Endodermal cell (in vitro differentiated cells): ENCODE results near the gene FAM193A. TPM values are rescaled to one million over a fixed set of nuclear protein-coding genes. Genes with fewer than 3 reads are reported as not detected.

Experiments used
- DNase-seq: peaks from one replicate; pipeline ENCODE4 v3.0.0-alpha.2; 2017
- H3K27ac ChIP-seq: 2 replicates; pipeline ENCODE4 v1.5.1; 2013; ENCODE audit warnings: mild to moderate bottlenecking, low read depth, low read length, moderate library complexity
- H3K27me3 ChIP-seq: 2 replicates; pipeline ENCODE4 v1.6.1; 2013; ENCODE audit warnings: mild to moderate bottlenecking, low read length, moderate library complexity; ENCODE audit not compliant: insufficient read depth, control insufficient read depth, poor library complexity, severe bottlenecking
- H3K36me3 ChIP-seq: 2 replicates; pipeline ENCODE4 v1.7.0; 2013; ENCODE audit warnings: mild to moderate bottlenecking, low read length, moderate library complexity; ENCODE audit not compliant: control insufficient read depth, insufficient read depth
- H3K4me1 ChIP-seq: one replicate; pipeline ENCODE4 v1.7.0; 2013; ENCODE audit warnings: low read length; ENCODE audit not compliant: control insufficient read depth, insufficient read depth
- H3K4me3 ChIP-seq: 2 replicates; pipeline ENCODE4 v1.5.1; 2013; ENCODE audit warnings: mild to moderate bottlenecking, low read length, moderate library complexity
- H3K9ac ChIP-seq: 2 replicates; pipeline ENCODE4 v1.6.1; 2013; ENCODE audit warnings: mild to moderate bottlenecking, low read length, moderate library complexity; ENCODE audit not compliant: poor library complexity, severe bottlenecking; ENCODE audit errors: extremely low read depth
- H3K9me3 ChIP-seq: 2 replicates; pipeline ENCODE4 v1.6.1; 2013; ENCODE audit warnings: mild to moderate bottlenecking, low read length, moderate library complexity; ENCODE audit not compliant: control insufficient read depth
- H3K27ac Mint-ChIP-seq: 2 replicates; pipeline ENCODE4 v1.8.0; 2020; ENCODE audit warnings: mixed read lengths
- H3K27me3 Mint-ChIP-seq: 2 replicates; pipeline ENCODE4 v1.8.0; 2021; ENCODE audit warnings: mild to moderate bottlenecking, mixed read lengths; ENCODE audit not compliant: insufficient read depth
- H3K36me3 Mint-ChIP-seq: 2 replicates; pipeline ENCODE4 v1.8.0; 2020; ENCODE audit warnings: low read depth, mixed read lengths
- H3K4me1 Mint-ChIP-seq: 2 replicates; pipeline ENCODE4 v1.8.0; 2020; ENCODE audit warnings: mixed read lengths
- H3K4me3 Mint-ChIP-seq: 2 replicates; pipeline ENCODE4 v1.8.0; 2020; ENCODE audit warnings: mild to moderate bottlenecking, moderate library complexity, mixed read lengths
- H3K9me3 Mint-ChIP-seq: 2 replicates; pipeline ENCODE4 v1.8.0; 2020; ENCODE audit warnings: mild to moderate bottlenecking, mixed read lengths
- WGBS, 2 experiments: methylation state at CpG; one replicate each; pipeline versions ENCODE4 v1.1.5 to v1.1.7; 2013; ENCODE audit warnings: missing lambda C conversion rate in 2 of 2, mixed read lengths in 1 of 2; ENCODE audit not compliant: insufficient coverage in 1 of 2, insufficient read length in 1 of 2; 5-methylcytosine and 5-hydroxymethylcytosine counted together
- total RNA-seq, 2 donors: library from RNA; stranded (reverse); fragmentation: NEBNext Ultra II Directional in 1 of 2; extraction: Animal tissue kit (Norgen Biotek cat#: 25700) in 1 of 2; gene quantifications; 2 replicates in 1 of 2; 3 replicates in 1 of 2; pipeline ENCODE4 v1.2.1, GENCODE V29; 2021
- TF ChIP-seq, protein P1 (sequence below): fragments of 200-600 bp; sonication (generic); conservative IDR thresholded peaks from 2 replicates; pipeline ENCODE4 v1.5.0; 2021; ENCODE audit warnings: antibody characterized with exemption, mild to moderate bottlenecking

FAM193A gene
- total RNA-seq, 2 donors from 2014 or later: 32.1 to 39.0 TPM

DNA sequence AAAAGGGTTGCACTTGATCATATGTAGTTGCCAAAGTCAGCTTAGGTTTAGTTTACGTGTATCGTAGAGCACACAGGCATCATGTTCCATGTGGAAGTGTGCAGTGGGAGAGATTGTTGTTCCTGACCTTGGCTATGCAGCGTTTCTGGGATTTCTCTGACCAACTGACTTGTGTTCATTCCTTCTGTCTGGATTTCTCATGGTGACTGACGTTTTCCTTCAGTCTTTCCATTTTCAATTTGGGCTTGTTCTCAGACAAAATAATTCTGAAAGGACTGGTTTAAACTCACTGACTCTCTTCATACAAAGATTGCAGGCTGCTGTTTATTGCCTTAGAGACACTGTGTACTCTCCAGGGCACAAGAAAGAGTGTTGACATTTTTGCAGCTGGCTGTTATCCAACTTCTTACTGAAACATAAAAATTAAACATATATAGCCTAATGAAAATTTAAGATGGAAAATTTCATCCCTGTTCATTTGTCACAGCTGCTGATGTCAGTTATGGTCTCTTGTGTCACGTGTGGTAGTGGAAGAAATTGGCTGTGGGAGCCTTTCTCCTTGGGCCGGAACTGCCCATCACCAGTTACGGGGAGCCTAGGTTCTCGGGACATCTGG lies 124.3 kb downstream of the FAM193A start:
- 95 to 97% methylated on average over 8 of the region's 8 CpGs for WGBS, 2 experiments
- no peak for DNase-seq
- Mint-ChIP-seq H3K27me3 (no peaks in the 10 kb centered on the region), H3K27ac (no peak overlapping the region), H3K4me1 (no peaks in the 10 kb centered on the region), H3K4me3 (no peak overlapping the region), H3K9me3 (no peaks in the 10 kb centered on the region), H3K36me3 (peaks cover 69% of the 10 kb centered on the region)
- no peaks in the 10 kb centered on the region for H3K27me3 ChIP-seq
- H3K9me3 ChIP-seq: no peaks in the 10 kb centered on the region
- H3K4me1 ChIP-seq: no peaks in the 10 kb centered on the region
- H3K36me3 ChIP-seq: peaks cover 78% of the 10 kb centered on the region
- TF ChIP-seq, protein P1, sequence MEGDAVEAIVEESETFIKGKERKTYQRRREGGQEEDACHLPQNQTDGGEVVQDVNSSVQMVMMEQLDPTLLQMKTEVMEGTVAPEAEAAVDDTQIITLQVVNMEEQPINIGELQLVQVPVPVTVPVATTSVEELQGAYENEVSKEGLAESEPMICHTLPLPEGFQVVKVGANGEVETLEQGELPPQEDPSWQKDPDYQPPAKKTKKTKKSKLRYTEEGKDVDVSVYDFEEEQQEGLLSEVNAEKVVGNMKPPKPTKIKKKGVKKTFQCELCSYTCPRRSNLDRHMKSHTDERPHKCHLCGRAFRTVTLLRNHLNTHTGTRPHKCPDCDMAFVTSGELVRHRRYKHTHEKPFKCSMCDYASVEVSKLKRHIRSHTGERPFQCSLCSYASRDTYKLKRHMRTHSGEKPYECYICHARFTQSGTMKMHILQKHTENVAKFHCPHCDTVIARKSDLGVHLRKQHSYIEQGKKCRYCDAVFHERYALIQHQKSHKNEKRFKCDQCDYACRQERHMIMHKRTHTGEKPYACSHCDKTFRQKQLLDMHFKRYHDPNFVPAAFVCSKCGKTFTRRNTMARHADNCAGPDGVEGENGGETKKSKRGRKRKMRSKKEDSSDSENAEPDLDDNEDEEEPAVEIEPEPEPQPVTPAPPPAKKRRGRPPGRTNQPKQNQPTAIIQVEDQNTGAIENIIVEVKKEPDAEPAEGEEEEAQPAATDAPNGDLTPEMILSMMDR: no peak
- no peak overlapping the region for H3K4me3 ChIP-seq
- no peak overlapping the region for H3K27ac ChIP-seq
- no peak overlapping the region for H3K9ac ChIP-seq

DNA sequence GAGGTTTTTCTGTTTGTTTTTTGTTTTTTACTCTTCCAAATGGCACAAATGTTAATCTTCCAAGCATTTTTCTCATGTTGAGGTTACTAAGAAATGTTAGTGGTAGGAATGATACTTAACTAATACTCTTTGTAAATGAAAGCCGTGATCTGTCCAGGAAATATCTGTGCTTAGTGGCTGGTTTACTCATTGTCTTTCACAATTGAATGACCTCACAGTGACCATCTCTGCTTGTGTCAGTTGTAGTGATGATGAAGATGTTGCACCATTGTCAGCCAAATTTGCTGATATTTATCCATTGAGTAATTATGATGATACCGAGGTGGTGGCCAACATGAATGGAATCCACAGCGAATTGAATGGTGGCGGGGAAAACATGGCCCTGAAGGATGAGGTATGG lies 126.2 kb downstream of the FAM193A start:
- H3K27me3 ChIP-seq: no peaks in the 10 kb centered on the region
- H3K4me1 ChIP-seq: no peaks in the 10 kb centered on the region
- WGBS, 2 experiments: 98 to 100% methylated on average over 2 to 4 of the region's 4 CpGs
- H3K4me3 ChIP-seq: no peak overlapping the region
- H3K4me1 Mint-ChIP-seq: no peaks in the 10 kb centered on the region
- H3K9ac ChIP-seq: no peak overlapping the region
- H3K4me3 Mint-ChIP-seq: no peak overlapping the region
- no peak overlapping the region for H3K27ac Mint-ChIP-seq
- H3K9me3 Mint-ChIP-seq: no peaks in the 10 kb centered on the region
- peaks cover 67% of the 10 kb centered on the region for H3K36me3 Mint-ChIP-seq
- peaks cover 84% of the 10 kb centered on the region for H3K36me3 ChIP-seq
- H3K27me3 Mint-ChIP-seq: no peaks in the 10 kb centered on the region
- TF ChIP-seq, protein P1: no peak
- H3K9me3 ChIP-seq: no peaks in the 10 kb centered on the region
- no peak for DNase-seq
- H3K27ac ChIP-seq: no peak overlapping the region

DNA sequence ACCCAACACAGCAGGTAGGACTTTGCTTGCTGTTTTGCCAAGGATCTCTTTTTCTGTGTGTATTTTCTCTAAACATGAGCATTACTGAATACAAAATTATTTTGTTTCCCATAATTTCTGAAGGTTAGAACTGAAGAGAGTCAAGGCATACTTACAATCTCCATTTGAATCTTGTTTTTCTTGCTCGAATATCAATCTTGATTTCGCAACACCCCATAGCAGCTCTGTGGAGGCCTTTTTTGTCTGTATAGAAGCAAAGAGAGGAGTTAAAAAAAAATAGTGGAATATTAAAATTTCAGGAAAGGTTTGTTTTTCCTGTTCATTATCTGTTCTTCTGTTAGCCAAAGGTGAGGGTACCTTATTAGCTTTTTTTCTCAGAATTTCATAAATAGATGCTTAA lies 126.8 kb downstream of the FAM193A start:
- H3K4me3 Mint-ChIP-seq: no peak overlapping the region

More for the DNA sequence above, 126.8 kb downstream of the FAM193A start:
- H3K9me3 ChIP-seq: no peaks in the 10 kb centered on the region
- H3K27me3 Mint-ChIP-seq: no peaks in the 10 kb centered on the region
- peaks cover 78% of the 10 kb centered on the region for H3K36me3 ChIP-seq
- peaks cover 62% of the 10 kb centered on the region for H3K36me3 Mint-ChIP-seq
- H3K4me1 ChIP-seq: no peaks in the 10 kb centered on the region
- no peaks in the 10 kb centered on the region for H3K27me3 ChIP-seq
- H3K27ac Mint-ChIP-seq: no peak overlapping the region
- H3K9ac ChIP-seq: no peak overlapping the region
- no peaks in the 10 kb centered on the region for H3K9me3 Mint-ChIP-seq
- no peaks in the 10 kb centered on the region for H3K4me1 Mint-ChIP-seq
- no peak overlapping the region for H3K27ac ChIP-seq
- no peak for DNase-seq
- 96% methylated on average over 2 of the region's 2 CpGs; no CpG with 5 or more reads in 1 of the 2 experiments for WGBS, 2 experiments
- TF ChIP-seq, protein P1: no peak
- H3K4me3 ChIP-seq: no peak overlapping the region
